Measurements from ENCODE around the gene AGK.
"Not testable (repeated sequence)": the region's sequence is repeated elsewhere in the genome, so short reads cannot be mapped to it uniquely, and the experiment has no call there.

The AGK gene

DNA sequence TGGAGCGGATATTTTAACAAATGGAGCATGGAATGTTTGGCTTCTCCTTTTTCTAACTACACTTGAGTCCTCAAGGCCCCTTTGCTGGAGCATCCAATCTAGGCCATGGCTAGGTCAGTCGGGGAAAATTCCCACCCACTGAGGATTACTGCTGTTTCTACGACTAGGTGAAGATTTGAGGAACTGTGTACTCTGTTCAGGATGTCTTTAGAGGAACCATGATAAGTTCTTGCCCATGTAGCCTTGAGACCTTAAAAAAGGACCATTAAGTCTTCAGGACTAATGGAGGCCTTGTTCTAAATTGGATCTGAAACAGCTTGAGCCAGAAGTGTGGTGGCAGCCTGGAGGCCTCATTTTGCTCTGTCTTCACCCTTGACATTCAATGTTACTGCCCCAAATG is 6.2 kb downstream of the AGK start:
- no peak for DNase-seq

DNA sequence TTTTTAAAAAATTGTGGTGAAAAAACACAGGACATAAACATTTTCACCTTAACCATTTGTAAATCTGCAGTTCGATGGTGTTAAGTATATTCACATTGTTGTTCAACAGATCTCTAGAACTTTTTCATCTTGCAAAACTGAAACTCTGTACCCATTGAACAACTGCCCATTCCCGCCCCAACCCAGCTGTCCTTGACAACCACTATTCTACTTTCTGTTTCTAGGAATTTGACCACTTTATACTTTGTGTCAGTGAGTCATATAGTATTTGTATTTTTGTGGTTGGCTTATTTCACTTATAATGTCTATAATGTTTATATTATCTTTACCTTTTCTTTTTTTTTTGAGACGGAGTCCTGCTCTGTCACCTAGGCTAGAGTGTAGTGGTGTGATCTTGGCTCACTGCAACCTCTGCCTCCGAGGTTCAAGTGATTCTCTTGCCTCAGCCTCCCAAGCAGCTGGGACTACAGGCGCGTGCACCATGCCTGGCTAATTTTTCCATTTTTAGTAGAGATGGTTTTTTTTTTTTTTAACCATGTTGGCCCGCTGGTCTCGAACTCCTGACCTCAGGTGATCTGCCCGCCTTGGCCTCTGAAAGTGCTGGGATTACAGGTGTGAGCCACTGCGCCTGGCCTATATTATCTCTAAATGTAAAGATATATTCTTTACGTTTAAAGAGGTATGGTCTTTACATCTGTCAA is 6.8 kb downstream of the AGK start:
- not testable (repeated sequence) for DNase-seq

DNA sequence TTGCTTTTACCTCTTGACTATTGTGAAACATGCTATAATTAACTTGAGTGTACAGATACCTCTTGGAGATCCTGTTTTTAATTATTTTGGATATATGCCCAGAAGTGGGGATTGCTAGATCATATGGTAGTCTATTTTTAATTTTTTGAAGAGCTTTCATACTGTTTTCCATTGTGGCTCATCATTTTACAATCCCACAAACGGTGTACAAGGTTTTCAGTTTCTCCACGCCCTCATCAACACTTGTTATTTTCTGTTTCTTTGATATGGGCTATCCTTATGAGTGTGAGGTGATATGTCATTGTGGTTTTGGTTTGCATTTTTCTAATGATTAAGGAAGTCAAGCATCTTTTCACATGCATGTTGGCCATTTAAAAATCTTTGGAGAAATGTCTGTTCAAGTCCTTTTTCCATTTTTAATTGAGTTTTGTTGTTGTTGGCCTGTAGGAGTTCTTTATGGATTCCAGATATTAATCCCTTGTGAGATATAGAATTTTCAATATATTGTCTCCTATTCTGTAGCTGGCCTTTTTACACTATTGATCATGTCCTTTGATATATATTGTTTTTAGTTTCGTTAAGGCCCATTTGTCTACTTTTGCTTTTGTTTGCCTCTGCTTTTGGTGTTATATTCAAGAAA is 7.5 kb downstream of the AGK start:
- DNase-seq: peak; percentile 59

DNA sequence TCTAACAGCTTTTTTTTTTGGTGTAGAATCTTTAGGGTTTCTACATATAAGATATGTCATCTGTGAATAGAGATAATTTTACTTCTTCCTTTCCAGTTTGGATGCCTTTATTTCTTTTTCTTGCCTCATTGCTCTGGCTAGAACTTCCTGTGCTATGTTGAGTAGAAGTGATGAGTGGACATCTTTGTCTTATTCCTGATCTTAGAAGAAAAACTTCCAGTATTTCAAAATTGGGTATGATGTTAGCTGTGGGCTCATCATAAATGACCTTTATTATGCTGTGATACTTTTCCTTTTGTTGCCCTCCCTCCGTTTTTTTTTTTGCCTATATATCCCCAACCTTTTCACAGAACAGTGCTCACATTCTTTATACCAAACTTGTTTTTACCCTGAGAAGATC is 8.8 kb downstream of the AGK start:
- no peak for DNase-seq

DNA sequence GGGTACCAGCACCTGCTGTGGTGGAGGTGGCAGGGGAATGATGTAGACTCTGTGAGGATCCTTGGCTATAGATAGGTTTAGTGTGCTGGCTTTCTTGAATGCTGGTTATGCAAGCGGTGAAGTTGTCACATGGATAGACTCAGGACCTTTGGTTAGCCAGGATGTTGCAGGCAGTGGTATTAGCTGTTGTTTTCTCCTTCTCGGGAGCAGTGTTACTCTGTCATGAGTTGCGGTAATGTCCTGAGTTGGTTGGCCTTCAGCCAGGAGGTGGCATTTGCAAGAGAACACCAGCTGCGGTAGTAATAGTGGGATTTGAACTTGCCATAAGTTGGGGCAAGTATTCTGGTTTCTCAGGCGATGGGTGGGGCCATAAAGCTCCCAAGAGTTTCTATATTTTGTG is 10.8 kb downstream of the AGK start:
- no peak for DNase-seq

DNA sequence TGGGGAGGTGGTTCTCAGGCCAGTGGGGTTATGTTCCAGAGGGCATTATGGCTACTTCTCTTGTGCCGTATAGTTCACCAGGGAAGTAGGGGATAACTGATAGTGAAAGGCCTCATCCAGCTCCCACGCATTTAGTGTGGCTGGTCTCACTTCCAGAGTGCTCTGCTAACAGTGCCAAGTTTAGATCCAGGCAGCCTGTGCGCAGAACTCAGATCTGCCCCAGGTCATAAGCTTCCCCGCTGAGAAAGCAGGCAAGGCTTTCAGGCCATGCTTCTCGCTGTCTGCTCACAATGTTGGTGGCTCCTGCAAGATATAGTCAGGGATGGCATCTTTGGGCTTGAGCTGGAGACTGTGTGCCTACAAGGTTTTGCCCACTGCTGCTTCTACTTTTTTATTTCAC is 11.3 kb downstream of the AGK start:
- DNase-seq: no peak

DNA sequence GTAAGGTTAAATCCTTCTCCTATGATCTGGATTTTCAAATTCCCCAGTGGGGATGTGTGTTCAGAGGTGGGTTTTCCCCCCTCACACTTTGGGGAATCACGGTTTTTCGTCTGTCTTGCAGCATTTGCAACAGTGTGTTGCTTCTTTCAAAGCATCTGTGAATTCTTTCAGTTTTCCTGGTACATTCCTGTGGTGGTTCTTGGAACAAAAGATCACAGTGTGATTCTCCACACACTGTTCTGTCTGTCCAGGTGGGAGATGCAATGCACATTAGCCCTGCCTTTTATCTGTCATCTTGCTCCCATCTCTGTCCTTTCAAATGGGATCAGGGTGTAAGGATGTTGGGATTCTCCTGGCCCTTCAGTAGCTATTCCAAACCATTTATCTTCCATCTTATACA is 11.8 kb downstream of the AGK start:
- no peak for DNase-seq

DNA sequence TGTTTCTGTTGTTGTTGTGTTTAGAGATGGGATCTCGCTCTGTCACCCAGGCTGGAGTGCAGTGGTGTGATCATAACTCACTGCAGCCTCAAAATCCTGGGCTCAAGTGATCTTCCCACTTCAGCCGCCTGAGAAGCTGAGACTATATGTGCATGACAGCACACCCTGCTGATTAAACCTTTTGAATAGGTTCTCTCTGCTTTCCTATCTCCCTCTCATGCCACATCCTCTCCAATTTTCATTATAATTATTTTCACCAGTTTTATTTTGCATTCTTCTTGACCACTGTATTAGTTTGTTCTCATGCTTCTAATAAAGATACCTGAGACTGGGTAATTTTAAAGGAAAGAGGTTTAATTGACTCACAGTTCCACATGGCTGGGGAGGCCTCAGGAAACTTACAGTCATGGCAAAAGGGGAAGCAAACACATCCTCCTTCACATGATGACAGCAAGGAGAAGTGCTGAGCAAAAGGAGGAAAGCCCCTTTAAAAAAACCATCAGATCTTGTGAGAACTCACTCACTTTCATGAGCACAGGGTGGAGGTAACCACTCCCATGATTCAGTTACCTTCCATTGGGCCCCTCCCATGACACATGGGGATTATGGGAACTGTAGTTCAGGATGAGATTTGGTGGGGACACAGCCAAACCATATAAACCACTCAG is 12.9 kb downstream of the AGK start:
- no peak for DNase-seq

DNA sequence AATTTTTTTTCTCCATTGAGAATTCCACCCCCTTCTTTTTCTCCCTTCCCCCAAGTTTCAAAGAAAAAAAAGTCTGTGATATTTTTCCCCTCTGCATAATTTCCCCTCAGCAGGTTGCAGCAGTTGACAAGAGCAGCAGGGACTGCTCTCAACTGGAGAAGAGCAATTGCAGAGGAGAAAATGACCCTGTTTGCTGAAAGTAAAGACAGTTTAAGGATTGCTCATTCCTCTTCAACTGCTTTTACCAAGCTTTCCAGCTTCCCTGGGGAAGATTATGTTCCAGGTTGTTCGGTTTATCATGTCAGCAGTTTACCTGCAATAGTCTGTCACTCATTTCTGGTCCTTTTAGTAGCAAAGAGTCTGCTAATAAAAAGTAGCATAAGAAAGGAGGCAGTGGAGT is 16.2 kb downstream of the AGK start:
- no peak for DNase-seq

DNA sequence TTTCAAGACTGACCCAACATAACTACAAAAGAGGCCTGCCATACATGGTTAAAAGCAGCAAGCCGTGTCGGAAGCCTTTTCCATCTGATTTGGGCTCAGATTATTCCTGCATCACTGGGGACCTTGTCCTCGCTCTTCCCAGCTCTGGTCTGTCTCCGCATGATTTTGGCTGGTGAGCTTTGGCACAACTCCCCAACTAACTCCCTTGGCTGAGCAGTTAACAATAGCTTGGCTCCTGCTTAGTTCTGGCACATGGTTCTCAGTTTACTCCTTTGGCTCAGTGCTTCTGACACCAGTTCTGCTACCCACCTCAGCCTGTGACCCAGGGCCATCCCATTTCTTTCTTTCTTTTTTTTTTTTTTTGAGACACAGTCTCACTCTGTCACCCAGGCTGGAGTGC is 17.0 kb downstream of the AGK start:
- DNase-seq: no peak

DNA sequence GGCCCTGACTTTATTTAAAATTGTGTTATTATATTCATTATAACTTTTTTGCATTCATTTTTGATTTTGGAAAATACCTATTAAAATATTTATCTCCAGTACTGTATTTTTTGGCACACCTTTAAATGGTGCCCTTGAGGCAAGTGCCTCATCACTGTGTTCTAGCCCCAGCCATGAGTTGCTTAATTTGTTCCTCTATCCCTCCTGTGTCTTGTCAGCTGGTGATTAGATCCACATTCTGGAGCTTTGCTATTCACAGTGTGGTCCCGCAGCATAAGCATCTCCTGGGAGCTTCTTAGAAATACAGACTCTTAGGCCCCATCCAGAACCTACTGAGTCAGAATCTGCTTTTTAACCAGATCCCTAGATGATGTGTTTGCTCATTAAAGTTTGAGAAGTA is 19.8 kb downstream of the AGK start:
- no peak for DNase-seq

DNA sequence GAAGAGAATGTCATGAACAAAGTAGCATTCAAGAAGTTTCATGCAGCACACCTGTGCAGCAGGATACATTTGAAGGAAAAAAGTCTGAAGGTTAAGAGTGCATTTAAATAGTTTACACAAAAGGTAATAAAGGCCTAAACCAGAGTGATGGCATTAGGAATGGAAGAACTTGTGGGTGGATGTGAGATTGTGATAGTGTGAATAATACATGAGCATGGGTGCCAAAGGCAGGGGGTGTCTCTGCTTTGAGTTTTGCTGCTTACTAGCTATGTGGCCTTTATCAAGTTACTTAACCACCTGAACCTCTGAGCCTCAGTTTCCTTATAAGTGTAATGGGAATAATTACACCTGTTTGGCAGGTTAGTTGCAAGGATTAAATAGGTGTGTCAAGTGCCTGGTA is 21.0 kb downstream of the AGK start:
- no peak for DNase-seq

DNA sequence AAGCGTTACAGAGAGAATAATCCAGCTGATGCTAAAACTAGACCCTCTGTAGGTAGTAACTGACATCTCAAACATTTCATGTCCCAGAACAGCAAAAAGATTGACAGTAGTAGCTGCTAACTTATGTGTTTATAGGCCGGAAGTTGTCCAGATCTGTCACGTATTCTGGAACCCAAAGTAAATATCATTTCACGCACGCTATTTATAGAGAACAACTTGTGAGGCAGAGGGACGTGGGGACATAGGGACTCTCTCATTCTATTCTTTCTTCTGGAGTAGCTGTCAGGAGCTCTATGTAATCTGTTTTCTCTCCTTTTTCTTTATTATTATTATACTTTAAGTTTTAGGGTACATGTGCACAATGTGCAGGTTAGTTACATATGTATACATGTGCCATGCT is 22.3 kb downstream of the AGK start:
- DNase-seq: no peak

DNA sequence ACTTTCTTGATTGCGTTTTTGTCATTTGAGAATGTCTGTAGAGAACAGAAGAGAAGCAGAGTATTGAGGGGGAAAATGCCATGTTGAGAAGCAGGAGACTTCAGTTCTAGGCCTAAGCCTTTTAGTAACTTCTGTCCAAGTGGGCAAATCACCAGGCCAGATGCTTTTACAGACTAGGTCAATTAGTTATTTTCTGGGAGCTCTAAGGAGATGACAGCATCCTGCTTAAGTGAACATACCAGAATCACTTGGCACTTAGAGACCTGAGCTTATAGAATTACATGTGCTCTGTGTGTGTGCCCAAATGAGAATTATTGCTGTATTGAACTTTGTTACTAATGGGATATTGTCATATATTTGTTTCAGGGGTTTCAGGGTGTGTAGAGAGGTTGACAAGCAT is 24.0 kb downstream of the AGK start:
- no peak for DNase-seq

DNA sequence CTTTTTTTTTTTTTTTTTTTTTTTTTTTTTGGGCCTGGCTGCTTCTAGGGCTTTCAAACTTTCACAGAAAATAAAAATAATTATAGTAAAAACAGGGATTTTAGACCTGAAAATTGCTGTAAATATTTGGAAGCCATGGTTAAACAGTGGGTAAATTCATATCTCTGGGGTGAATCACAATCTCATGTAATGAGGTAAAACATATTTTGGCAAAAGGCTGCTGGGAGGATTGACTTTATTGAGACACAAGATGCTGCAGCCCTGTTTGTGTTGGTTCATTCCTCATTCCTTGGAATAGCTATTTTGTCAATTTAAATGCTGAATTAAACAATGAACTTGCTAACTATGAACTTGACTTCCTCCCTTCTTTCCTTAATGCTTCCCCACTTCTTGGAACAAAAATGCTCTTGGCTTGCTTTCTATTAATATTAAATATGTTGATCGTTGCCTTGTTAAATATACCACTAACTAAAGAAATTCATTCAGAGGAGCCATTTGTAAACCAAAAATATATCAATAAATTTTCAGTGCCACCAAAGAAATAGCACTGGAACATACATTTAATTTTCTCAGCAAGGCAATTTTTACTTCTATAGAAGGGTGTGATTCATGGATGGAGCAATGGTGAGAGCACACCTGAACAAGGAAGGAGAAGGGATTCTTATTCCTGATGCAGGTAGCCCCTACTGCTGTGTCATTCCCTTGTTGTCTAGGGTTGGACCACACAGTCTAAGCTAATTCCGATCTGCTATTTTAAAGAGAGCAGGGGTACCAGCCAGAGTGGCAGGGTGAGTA is 24.6 kb downstream of the AGK start:
- no peak for DNase-seq

DNA sequence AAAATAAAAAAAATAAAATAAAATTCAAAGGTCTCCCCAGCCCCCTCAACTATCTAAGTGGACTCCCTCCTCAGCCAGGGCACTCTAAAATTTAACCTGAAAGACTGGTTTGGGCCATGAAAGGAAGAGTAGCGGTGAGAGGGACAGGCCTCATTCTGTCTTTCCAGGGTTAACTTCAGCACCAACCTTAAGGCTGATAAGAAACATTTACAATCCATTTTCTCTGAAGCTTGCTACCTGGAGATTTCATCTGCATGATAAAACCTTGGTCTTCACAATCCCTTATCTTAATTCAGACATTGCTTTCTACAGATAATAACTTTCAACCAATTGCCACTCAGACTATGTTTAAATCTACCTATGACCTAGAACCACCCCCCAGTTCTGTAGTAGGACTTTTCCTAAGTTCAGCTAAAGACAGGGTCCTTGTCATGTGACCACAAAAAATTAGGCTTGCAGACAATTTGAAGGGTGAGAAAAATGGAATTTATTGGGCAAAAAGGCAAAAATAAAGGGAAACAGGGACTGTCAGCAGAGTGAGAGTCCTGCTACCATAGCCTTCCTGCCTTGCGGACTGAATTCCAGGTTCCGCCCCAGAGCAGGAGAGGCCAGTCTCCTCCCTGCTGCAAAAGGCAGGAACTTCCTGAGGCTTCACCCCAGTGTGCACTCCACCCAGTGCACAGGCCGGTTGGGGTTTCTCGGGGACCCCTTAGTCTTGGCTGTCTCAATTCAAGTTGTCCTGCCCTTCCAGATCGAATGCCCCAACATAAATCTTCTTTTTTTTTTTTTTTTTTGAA is 26.0 kb downstream of the AGK start:
- no peak for DNase-seq

DNA sequence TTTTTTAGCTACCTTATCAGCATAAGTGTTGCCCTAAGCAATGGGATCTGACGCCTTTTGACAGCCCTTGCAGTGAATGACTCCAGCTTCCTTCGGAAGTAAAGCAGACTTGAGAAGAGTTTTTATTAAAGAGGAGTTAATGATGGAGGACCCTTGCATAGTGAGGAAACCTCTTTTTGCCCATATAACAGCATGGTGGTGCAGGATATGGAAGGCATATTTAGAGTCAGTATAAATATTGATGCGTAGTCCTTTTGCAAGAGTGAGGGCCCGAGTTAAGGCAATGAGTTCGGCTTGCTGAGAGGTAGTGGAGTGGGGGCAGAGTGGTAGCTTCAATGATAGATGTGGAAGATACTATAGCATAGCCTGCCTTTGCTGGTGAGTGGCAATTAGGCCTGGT is 28.7 kb downstream of the AGK start:
- DNase-seq: not testable (repeated sequence)

DNA sequence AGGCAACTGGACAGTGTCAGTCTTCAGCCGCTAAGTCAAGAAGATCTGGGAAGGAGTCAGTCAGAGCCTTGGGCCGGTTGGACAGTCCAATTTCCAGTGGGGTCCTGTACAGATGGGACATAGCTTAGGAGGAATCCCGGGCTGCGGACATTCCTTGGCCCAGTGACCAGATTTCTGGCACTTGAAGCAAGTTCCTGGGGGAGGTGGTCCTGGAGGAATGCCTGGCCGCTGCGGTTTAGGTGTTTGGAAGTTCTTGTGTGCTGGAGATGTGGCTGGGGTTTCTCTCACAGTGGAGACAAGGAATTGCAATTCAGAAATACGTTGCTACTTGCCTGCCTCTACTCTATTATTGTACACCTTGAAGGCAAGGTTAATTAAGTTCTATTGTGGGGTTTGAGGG is 30.9 kb downstream of the AGK start:
- not testable (repeated sequence) for DNase-seq

DNA sequence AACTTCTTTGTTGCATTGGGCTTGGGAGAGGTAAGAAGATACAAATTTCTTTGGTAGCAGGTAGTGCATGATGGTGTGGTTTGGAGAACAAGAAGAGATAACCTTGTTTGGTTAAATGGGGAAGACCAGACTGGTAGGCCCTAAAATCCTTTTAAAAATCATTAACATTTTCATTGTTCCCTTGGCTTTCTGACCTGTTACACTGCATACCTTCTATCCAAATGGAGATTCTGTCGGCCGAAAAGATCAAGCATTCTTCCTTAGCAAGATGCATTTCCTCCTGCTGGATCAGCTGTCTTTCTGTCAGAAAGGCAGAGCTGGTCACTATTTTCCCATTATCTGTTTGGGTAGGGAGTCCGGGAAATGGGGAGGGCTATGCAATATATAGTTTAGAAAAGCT is 33.7 kb downstream of the AGK start:
- DNase-seq: no peak

DNA sequence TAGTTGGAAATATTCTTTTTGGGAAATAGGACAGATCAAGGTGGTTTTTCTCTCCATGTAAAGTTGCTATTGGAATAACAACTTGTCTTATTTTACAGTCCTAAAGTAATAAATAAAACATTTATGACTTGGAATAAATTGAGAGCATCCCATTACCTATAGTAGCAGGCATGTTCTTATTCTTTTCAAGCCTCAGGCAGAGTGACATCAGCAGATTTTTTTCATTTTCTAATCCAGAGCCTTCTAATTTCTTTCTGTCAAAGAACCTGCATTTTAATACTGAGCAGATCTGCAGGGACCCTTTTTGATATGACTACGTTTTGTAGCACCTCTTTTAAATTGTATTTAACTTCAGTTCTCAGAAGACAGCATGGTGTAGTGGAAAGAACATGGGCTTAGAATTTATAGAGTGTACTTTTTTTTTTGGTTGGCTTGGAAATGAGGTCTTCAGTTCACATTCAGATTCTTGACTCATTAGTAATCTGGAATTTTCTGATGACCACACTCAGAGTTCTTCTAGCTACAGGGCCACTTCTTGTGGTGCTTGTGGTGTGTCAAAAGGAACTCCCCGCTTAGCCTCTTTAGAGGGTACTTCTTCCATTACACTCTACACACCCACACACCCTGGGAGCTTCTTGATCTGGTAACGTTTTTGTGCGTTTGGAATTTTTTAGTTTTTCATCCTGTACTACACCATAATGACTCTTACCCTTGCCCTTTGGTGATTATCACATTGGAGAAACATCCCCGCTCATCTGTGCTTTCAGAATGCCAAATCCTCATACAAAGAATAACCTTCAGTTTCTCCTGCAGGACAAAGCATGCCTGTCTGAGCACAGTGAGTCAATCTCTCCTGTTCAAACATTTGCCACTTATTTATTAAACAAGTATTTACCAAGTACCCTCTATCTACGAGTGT is 34.6 kb downstream of the AGK start:
- DNase-seq: no peak

DNA sequence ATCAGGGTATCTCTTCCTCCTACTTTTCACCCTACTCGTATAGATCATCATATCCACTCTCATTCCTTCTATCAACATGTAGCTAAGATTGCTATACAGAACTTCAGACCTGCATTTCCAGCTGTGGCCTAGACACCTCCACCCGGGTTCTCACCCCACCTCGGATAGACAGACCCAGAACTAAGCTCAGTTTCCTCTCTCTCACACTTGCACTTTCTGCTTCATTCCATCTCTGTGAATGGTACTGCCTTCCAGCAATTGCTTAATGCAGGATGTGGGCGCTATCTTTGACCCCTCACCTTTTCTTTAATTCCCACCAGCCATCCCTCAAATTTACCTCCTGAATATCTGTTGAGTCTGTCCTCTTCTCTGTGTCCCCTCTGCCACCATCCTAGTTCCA is 35.7 kb downstream of the AGK start:
- no peak for DNase-seq

DNA sequence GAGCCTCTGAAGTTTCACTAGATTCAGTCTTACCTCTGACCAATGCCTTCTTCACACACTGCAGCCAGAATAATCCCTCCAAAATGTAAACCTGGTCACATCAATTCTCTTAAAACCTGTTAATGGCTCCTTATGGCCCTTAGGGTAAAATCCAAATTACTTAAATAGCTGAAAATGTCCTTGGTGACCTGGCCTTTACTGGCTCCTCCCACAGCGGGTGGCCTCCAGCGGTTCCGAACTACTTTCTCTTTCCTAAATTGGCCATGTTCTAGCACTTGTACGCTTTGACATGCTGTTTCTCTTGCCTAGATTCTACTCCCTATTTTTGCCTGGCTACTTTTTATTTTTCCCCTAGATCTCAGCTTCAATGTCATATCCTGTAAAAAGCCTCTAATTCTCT is 36.1 kb downstream of the AGK start:
- DNase-seq: no peak

All from NCI-H774 (cell line).